Measurements from ENCODE around the gene TMEM200B.
A peak's percentile ranks its signal among the peaks of the same experiment; 100 is the strongest.

The TMEM200B gene

DNA sequence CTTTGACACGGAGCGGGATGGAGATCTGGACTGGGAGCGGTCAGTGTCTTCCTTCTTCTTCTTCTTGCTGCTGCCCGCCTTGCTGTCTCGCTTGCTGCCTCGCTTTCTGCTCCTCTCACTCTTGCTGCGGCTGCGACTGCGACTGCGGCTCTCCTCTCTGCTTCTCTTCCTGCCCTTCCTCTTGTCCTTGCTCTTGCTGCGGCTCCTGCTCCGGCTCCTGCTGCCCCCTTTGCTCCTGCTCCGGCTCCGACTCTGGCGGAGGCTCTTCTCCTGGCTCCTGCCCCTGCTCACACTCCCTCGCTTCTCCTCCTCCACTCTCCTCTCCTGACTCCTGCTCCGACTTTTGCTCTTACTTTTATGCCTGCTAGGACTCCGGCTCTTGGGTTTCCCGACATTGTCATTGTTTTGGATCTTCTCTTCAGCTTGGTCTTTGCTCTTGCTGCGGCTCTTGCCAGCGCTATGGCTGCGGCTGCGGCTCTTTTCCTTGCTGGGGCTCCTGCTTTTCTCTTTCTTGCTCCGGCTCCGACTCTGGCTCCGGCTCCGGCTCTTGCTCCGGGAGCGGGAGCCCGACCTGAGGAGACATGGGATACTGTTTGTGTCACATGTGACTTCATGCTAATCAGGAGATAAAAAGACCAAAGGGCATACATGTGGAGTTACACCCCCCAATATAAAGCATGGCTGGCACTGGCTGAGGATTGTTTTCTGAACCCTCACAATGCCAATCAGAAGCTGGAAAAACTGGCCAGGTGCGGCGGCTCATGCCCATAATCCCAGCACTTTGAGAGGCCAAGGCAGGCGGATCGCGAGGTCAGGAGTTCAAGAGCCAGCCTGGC, 25.2 kb upstream of the TMEM200B start:
- Histone ChIP-seq H3K9me3 (ENCODE audit: insufficient read depth, low read length, severe bottlenecking) (no peaks in the 10 kb centered on the region), H3K27ac (ENCODE audit: low read length) (no peak overlapping the region), H3K4me1 (ENCODE audit: insufficient read depth, low read length) (no peaks in the 10 kb centered on the region), H3K36me3 (ENCODE audit: insufficient read depth, low read length) (peaks cover 86% of the 10 kb centered on the region), H3K4me2 (ENCODE audit: insufficient read depth, low read length) (no peak overlapping the region), H3K4me3 (ENCODE audit: low read depth in 1 of 2, low read length in 2 of 2) (no peak overlapping the region), H3K9ac (ENCODE audit: low read depth, low read length) (no peak overlapping the region), H3K27me3 (ENCODE audit: insufficient read depth, low read length, poor library complexity) (no peaks in the 10 kb centered on the region), H3K79me2 (ENCODE audit: insufficient read depth, low read length) (no peaks in the 10 kb centered on the region), H2AFZ (ENCODE audit: low read depth, low read length) (no peak overlapping the region), H4K20me1 (ENCODE audit: insufficient read depth, low read length) (peaks cover 26% of the 10 kb centered on the region)
- TF ChIP-seq, protein P1, sequence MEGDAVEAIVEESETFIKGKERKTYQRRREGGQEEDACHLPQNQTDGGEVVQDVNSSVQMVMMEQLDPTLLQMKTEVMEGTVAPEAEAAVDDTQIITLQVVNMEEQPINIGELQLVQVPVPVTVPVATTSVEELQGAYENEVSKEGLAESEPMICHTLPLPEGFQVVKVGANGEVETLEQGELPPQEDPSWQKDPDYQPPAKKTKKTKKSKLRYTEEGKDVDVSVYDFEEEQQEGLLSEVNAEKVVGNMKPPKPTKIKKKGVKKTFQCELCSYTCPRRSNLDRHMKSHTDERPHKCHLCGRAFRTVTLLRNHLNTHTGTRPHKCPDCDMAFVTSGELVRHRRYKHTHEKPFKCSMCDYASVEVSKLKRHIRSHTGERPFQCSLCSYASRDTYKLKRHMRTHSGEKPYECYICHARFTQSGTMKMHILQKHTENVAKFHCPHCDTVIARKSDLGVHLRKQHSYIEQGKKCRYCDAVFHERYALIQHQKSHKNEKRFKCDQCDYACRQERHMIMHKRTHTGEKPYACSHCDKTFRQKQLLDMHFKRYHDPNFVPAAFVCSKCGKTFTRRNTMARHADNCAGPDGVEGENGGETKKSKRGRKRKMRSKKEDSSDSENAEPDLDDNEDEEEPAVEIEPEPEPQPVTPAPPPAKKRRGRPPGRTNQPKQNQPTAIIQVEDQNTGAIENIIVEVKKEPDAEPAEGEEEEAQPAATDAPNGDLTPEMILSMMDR (IDR thresholded peaks at IDR 0.05; ENCODE audit: borderline replicate concordance, extremely low read depth, low read length, poor library complexity, severe bottlenecking): no peak
- TF ChIP-seq EZH2 (IDR thresholded peaks at IDR 0.05; ENCODE audit: borderline replicate concordance, low read depth, low read length, severe bottlenecking): no peak
- DNase-seq: no peak
- ATAC-seq (ENCODE audit: insufficient read depth, low read depth): no peak

DNA sequence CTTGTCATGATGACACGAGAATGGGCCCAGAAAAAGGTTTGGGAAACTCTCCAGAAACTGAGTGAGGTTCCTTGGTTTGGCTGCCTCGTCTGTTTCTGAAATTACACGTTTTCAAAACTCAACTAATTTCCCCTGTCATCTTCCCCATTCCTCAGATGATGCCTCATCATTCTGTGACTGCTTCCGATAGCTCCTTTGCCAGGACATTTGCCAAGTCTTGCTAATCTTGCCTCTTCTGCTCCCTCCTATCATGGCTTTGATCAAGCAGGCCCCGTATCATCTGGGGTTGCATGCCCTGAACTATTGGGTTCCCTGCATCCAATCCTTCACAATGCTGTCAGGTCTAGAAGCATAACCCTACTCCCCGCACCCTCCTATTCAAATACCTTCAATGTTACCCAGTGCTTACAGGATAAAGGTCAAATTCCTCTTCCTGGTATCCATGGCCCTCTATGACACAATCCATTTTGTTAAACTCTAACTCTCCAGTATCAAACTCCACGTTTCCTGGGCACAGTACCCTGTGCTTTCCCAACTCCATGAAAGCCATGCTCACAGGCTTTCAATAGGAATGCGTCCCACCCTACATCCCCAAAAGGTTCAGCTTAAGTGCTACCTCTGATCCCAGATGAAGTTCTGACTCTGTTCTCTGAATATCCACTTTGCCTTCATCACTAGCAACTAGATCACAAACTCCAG, 22.2 kb upstream of the TMEM200B start:
- H2AFZ ChIP-seq (ENCODE audit: low read depth, low read length): no peak overlapping the region
- DNase-seq: no peak
- H3K9me3 ChIP-seq (ENCODE audit: insufficient read depth, low read length, severe bottlenecking): no peaks in the 10 kb centered on the region
- H3K27ac ChIP-seq (ENCODE audit: low read length): no peak overlapping the region
- H3K27me3 ChIP-seq (ENCODE audit: insufficient read depth, low read length, poor library complexity): no peaks in the 10 kb centered on the region
- no peaks in the 10 kb centered on the region for H3K79me2 ChIP-seq (ENCODE audit: insufficient read depth, low read length)
- H3K4me3 ChIP-seq (ENCODE audit: low read depth in 1 of 2, low read length in 2 of 2): no peak overlapping the region
- H3K4me1 ChIP-seq (ENCODE audit: insufficient read depth, low read length): no peaks in the 10 kb centered on the region
- no peak overlapping the region for H3K9ac ChIP-seq (ENCODE audit: low read depth, low read length)
- peaks cover 12% of the 10 kb centered on the region for H4K20me1 ChIP-seq (ENCODE audit: insufficient read depth, low read length)
- H3K36me3 ChIP-seq (ENCODE audit: insufficient read depth, low read length): peaks cover 58% of the 10 kb centered on the region
- TF ChIP-seq, protein P1 (IDR thresholded peaks at IDR 0.05; ENCODE audit: borderline replicate concordance, extremely low read depth, low read length, poor library complexity, severe bottlenecking): no peak
- TF ChIP-seq EZH2 (IDR thresholded peaks at IDR 0.05; ENCODE audit: borderline replicate concordance, low read depth, low read length, severe bottlenecking): no peak
- H3K4me2 ChIP-seq (ENCODE audit: insufficient read depth, low read length): no peak overlapping the region
- no peak for ATAC-seq (ENCODE audit: insufficient read depth, low read depth)

DNA sequence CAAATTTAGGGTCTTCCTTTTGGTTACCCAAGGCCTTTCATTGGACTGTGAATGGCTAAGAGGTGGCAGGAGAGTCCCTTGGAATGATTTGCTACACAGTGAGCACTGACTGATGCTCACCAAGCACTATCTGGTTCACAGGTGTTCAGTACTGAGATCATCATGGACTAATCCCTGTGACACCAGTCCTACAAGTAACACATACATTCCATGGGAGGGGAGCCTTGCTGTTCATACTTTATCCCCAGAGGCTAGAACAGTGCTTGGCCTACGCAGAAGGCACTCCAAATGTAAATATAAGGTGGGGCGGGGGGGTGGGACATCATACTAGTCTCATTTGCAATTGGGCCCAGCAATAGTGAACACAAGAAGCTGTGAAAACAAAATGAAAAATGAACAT, 20.5 kb upstream of the TMEM200B start:
- TF ChIP-seq EZH2 (IDR thresholded peaks at IDR 0.05; ENCODE audit: borderline replicate concordance, low read depth, low read length, severe bottlenecking): no peak
- TF ChIP-seq, protein P1 (IDR thresholded peaks at IDR 0.05; ENCODE audit: borderline replicate concordance, extremely low read depth, low read length, poor library complexity, severe bottlenecking): no peak
- Histone ChIP-seq H4K20me1 (ENCODE audit: insufficient read depth, low read length) (peaks cover 6% of the 10 kb centered on the region; the same call in 1 of the 2 replicates), H3K4me2 (ENCODE audit: insufficient read depth, low read length) (no peak overlapping the region), H3K27me3 (ENCODE audit: insufficient read depth, low read length, poor library complexity) (no peaks in the 10 kb centered on the region), H3K79me2 (ENCODE audit: insufficient read depth, low read length) (no peaks in the 10 kb centered on the region), H2AFZ (ENCODE audit: low read depth, low read length) (no peak overlapping the region), H3K9ac (ENCODE audit: low read depth, low read length) (no peak overlapping the region), H3K9me3 (ENCODE audit: insufficient read depth, low read length, severe bottlenecking) (no peaks in the 10 kb centered on the region), H3K4me3 (ENCODE audit: low read depth in 1 of 2, low read length in 2 of 2) (no peak overlapping the region), H3K27ac (ENCODE audit: low read length) (no peak overlapping the region), H3K36me3 (ENCODE audit: insufficient read depth, low read length) (peaks cover 42% of the 10 kb centered on the region), H3K4me1 (ENCODE audit: insufficient read depth, low read length) (no peaks in the 10 kb centered on the region)
- ATAC-seq (ENCODE audit: insufficient read depth, low read depth) (0 out of 3 replicates have a peak, but pooled peaks have one; percentile 22), DNase-seq (no peak)

All from DND-41 (cell line).